ENCODE results near the gene FANCG.

FANCG gene

GRCh38 chr9:35115680-35116538, 36.2 kb upstream of the FANCG start, which contains the start of gene ATOSB:
ATOSB (minus strand) TSS chr9:35115862; CDS start chr9:35108274, 7,588 bp downstream.
- H3K4me1 ChIP-seq (ENCODE audit: insufficient read depth, low read length), result peaks cover 49% of the 10 kb centered on the region
- TF ChIP-seq EZH2 (IDR thresholded peaks at IDR 0.05; ENCODE audit: borderline replicate concordance, low read depth, low read length, severe bottlenecking) (no peak), CTCF (IDR thresholded peaks at IDR 0.05; ENCODE audit: borderline replicate concordance, extremely low read depth, low read length, poor library complexity, severe bottlenecking) (no peak)
- H3K9ac ChIP-seq (ENCODE audit: low read depth, low read length), result peak within 1 kb of the TSS; percentile 51
- ATAC-seq (ENCODE audit: insufficient read depth, low read depth) (peak; percentile 66), DNase-seq (peak; percentile 96)
- H3K9me3 ChIP-seq (ENCODE audit: insufficient read depth, low read length, severe bottlenecking), result no peaks in the 10 kb centered on the region
- H3K36me3 ChIP-seq (ENCODE audit: insufficient read depth, low read length), result no peaks in the 10 kb centered on the region
- peak within 1 kb of the TSS; percentile 81 for H3K27ac ChIP-seq (ENCODE audit: low read length)
- H4K20me1 ChIP-seq (ENCODE audit: insufficient read depth, low read length), result no peaks in the 10 kb centered on the region
- peak within 1 kb of the TSS; percentile 74 for H2AFZ ChIP-seq (ENCODE audit: low read depth, low read length)
- H3K4me3 ChIP-seq (ENCODE audit: low read depth in 1 of 2, low read length in 2 of 2), result peak within 1 kb of the TSS; percentile 15 to 65; a peak in 3 of 4 replicates
- peak within 1 kb of the TSS; percentile 92 for H3K4me2 ChIP-seq (ENCODE audit: insufficient read depth, low read length)
- H3K79me2 ChIP-seq (ENCODE audit: insufficient read depth, low read length), result no peaks in the 10 kb centered on the region
- no peaks in the 10 kb centered on the region for H3K27me3 ChIP-seq (ENCODE audit: insufficient read depth, low read length, poor library complexity)

GRCh38 chr9:35114840-35115628, 35.3 kb upstream of the FANCG start:
- Histone ChIP-seq H3K4me2 (ENCODE audit: insufficient read depth, low read length) (peak overlapping the region; percentile 92), H4K20me1 (ENCODE audit: insufficient read depth, low read length) (no peaks in the 10 kb centered on the region), H3K27ac (ENCODE audit: low read length) (peak overlapping the region; percentile 81), H2AFZ (ENCODE audit: low read depth, low read length) (peak overlapping the region; percentile 74), H3K4me3 (ENCODE audit: low read depth in 1 of 2, low read length in 2 of 2) (peak overlapping the region; percentile 15 to 65; a peak in 3 of 4 replicates), H3K9ac (ENCODE audit: low read depth, low read length) (peak overlapping the region; percentile 51), H3K36me3 (ENCODE audit: insufficient read depth, low read length) (no peaks in the 10 kb centered on the region), H3K27me3 (ENCODE audit: insufficient read depth, low read length, poor library complexity) (no peaks in the 10 kb centered on the region), H3K4me1 (ENCODE audit: insufficient read depth, low read length) (peaks cover 57% of the 10 kb centered on the region), H3K9me3 (ENCODE audit: insufficient read depth, low read length, severe bottlenecking) (no peaks in the 10 kb centered on the region), H3K79me2 (ENCODE audit: insufficient read depth, low read length) (no peaks in the 10 kb centered on the region)
- DNase-seq (peak; percentile 47), ATAC-seq (ENCODE audit: insufficient read depth, low read depth) (no peak)
- TF ChIP-seq EZH2 (IDR thresholded peaks at IDR 0.05; ENCODE audit: borderline replicate concordance, low read depth, low read length, severe bottlenecking), result no peak
- TF ChIP-seq CTCF (IDR thresholded peaks at IDR 0.05; ENCODE audit: borderline replicate concordance, extremely low read depth, low read length, poor library complexity, severe bottlenecking), result no peak

- Histone ChIP-seq H3K27me3 (ENCODE audit: insufficient read depth, low read length, poor library complexity) (no peaks in the 10 kb centered on the region), H3K9ac (ENCODE audit: low read depth, low read length) (peak overlapping the region; percentile 51), H3K9me3 (ENCODE audit: insufficient read depth, low read length, severe bottlenecking) (no peaks in the 10 kb centered on the region), H3K4me3 (ENCODE audit: low read depth in 1 of 2, low read length in 2 of 2) (peak overlapping the region; percentile 15 to 65; a peak in 3 of 4 replicates), H2AFZ (ENCODE audit: low read depth, low read length) (peak overlapping the region; percentile 73), H3K27ac (ENCODE audit: low read length) (peak overlapping the region; percentile 81), H3K4me1 (ENCODE audit: insufficient read depth, low read length) (peaks cover 57% of the 10 kb centered on the region), H3K79me2 (ENCODE audit: insufficient read depth, low read length) (no peaks in the 10 kb centered on the region), H3K4me2 (ENCODE audit: insufficient read depth, low read length) (peak overlapping the region; percentile 92), H3K36me3 (ENCODE audit: insufficient read depth, low read length) (no peaks in the 10 kb centered on the region), H4K20me1 (ENCODE audit: insufficient read depth, low read length) (no peaks in the 10 kb centered on the region)
- ATAC-seq (ENCODE audit: insufficient read depth, low read depth) (peak; percentile 48), DNase-seq (peak; percentile 88)
- TF ChIP-seq CTCF (IDR thresholded peaks at IDR 0.05; ENCODE audit: borderline replicate concordance, extremely low read depth, low read length, poor library complexity, severe bottlenecking), result no peak
These were observed 34.5 kb upstream of the FANCG start for GRCh38 chr9:35114113-35114839.

All from DND-41 (cell line).